ENCODE results near the gene FOXP2. TPM values are rescaled to one million over a fixed set of nuclear protein-coding genes. Genes with fewer than 3 reads are reported as not detected.

The FOXP2 gene
- total RNA-seq, 2 experiments from 2014 or later, result not detected

- CTCF ChIA-PET (ENCODE audit: unreplicated experiment), result no interaction called here
These were observed 307.9 kb downstream of the FOXP2 start for GRCh38 chr7:114722562-114722961.

GRCh38 chr7:114723308-114723707 lies 308.7 kb downstream of the FOXP2 start:
- BruUV-seq (replicated peaks), result no TSS peak
- POLR2A ChIA-PET, result no interaction called here
- no peaks in the 10 kb centered on the region for H4K20me1 ChIP-seq (ENCODE audit: insufficient read depth, low read length)
- CTCF ChIA-PET (ENCODE audit: unreplicated experiment), result no interaction called here
- no peak overlapping the region for H3K4me3 ChIP-seq (ENCODE audit: low read depth, low read length, poor library complexity, severe bottlenecking)
- H3K9me2 ChIP-seq (ENCODE audit: insufficient read depth, low read length), result no peaks in the 10 kb centered on the region
- no peaks in the 10 kb centered on the region for H3K79me2 ChIP-seq (ENCODE audit: insufficient read depth, low read depth, low read length)
- TF ChIP-seq, protein P1, sequence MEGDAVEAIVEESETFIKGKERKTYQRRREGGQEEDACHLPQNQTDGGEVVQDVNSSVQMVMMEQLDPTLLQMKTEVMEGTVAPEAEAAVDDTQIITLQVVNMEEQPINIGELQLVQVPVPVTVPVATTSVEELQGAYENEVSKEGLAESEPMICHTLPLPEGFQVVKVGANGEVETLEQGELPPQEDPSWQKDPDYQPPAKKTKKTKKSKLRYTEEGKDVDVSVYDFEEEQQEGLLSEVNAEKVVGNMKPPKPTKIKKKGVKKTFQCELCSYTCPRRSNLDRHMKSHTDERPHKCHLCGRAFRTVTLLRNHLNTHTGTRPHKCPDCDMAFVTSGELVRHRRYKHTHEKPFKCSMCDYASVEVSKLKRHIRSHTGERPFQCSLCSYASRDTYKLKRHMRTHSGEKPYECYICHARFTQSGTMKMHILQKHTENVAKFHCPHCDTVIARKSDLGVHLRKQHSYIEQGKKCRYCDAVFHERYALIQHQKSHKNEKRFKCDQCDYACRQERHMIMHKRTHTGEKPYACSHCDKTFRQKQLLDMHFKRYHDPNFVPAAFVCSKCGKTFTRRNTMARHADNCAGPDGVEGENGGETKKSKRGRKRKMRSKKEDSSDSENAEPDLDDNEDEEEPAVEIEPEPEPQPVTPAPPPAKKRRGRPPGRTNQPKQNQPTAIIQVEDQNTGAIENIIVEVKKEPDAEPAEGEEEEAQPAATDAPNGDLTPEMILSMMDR (conservative IDR thresholded peaks at IDR 0.05; ENCODE audit: low read length), result no peak
- TF ChIP-seq EZH2phosphoT487 (IDR thresholded peaks at IDR 0.05; ENCODE audit: borderline replicate concordance, low read depth, low read length), result no peak
- DNase-seq (ENCODE audit: low spot score), result no peak
- intact Hi-C loops (cut with micrococcal nuclease; ENCODE audit: unreplicated experiment), result no loop called here
- no peaks in the 10 kb centered on the region for H3K4me1 ChIP-seq (ENCODE audit: insufficient read depth, low read length, poor library complexity, severe bottlenecking)
- no peak overlapping the region for H3K4me2 ChIP-seq (ENCODE audit: low read length)
- H3K36me3 ChIP-seq (ENCODE audit: insufficient read depth, low read length), result no peaks in the 10 kb centered on the region
- H3K9me3 ChIP-seq (ENCODE audit: low read length), result no peaks in the 10 kb centered on the region
- no peak overlapping the region for H3K27ac ChIP-seq (ENCODE audit: low read depth, low read length, poor library complexity, severe bottlenecking)
- no peak overlapping the region for H2AFZ ChIP-seq (ENCODE audit: low read length)

More at GRCh38 chr7:114722562-114722961, 307.9 kb downstream of the FOXP2 start:
- H2AFZ ChIP-seq (ENCODE audit: low read length), result no peak overlapping the region
- H3K9me3 ChIP-seq (ENCODE audit: low read length), result no peaks in the 10 kb centered on the region
- no peak for TF ChIP-seq EZH2phosphoT487 (IDR thresholded peaks at IDR 0.05; ENCODE audit: borderline replicate concordance, low read depth, low read length)
- TF ChIP-seq, protein P1 (conservative IDR thresholded peaks at IDR 0.05; ENCODE audit: low read length), result no peak
- no peak overlapping the region for H3K4me3 ChIP-seq (ENCODE audit: low read depth, low read length, poor library complexity, severe bottlenecking)
- no peaks in the 10 kb centered on the region for H3K4me1 ChIP-seq (ENCODE audit: insufficient read depth, low read length, poor library complexity, severe bottlenecking)
- no peaks in the 10 kb centered on the region for H3K9me2 ChIP-seq (ENCODE audit: insufficient read depth, low read length)
- POLR2A ChIA-PET, result no interaction called here
- BruUV-seq (replicated peaks), result no TSS peak
- H3K36me3 ChIP-seq (ENCODE audit: insufficient read depth, low read length), result no peaks in the 10 kb centered on the region
- no peaks in the 10 kb centered on the region for H3K79me2 ChIP-seq (ENCODE audit: insufficient read depth, low read depth, low read length)
- H4K20me1 ChIP-seq (ENCODE audit: insufficient read depth, low read length), result no peaks in the 10 kb centered on the region
- DNase-seq (ENCODE audit: low spot score), result no peak
- no peak overlapping the region for H3K4me2 ChIP-seq (ENCODE audit: low read length)
- H3K27ac ChIP-seq (ENCODE audit: low read depth, low read length, poor library complexity, severe bottlenecking), result no peak overlapping the region
- intact Hi-C loops (cut with micrococcal nuclease; ENCODE audit: unreplicated experiment), result no loop called here

DNA sequence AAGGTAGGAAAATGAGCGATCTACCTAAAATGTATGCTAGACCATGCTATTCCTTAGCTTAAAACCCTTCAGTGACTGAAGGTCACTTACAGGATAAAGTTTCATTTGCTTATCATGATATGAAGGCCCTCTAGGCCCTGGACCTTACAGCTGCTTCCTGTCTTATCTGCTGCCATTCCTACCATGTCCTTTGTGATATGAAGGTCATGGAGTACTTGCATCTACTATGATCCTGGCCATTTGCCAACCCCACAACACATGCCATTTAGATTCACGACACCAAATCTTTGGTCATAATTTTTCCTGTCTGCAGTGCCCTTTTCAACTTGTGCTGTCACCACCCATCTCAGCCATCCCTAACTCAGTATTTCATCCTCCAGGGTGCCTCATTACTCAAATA lies 325.5 kb downstream of the FOXP2 start:
- Histone ChIP-seq H3K4me3 (ENCODE audit: low read depth, low read length, poor library complexity, severe bottlenecking) (no peak overlapping the region), H3K36me3 (ENCODE audit: insufficient read depth, low read length) (no peaks in the 10 kb centered on the region), H3K4me2 (ENCODE audit: low read length) (no peak overlapping the region), H3K79me2 (ENCODE audit: insufficient read depth, low read depth, low read length) (no peaks in the 10 kb centered on the region), H4K20me1 (ENCODE audit: insufficient read depth, low read length) (no peaks in the 10 kb centered on the region), H3K4me1 (ENCODE audit: insufficient read depth, low read length, poor library complexity, severe bottlenecking) (no peaks in the 10 kb centered on the region), H2AFZ (ENCODE audit: low read length) (no peak overlapping the region), H3K27ac (ENCODE audit: low read depth, low read length, poor library complexity, severe bottlenecking) (no peak overlapping the region), H3K9me3 (ENCODE audit: low read length) (no peaks in the 10 kb centered on the region), H3K9me2 (ENCODE audit: insufficient read depth, low read length) (no peaks in the 10 kb centered on the region)
- ChIA-PET POLR2A (no interaction called here), CTCF (ENCODE audit: unreplicated experiment) (no interaction called here)
- BruUV-seq (replicated peaks), result no TSS peak
- intact Hi-C loops (cut with micrococcal nuclease; ENCODE audit: unreplicated experiment), result no loop called here
- DNase-seq (ENCODE audit: low spot score), result no peak
- TF ChIP-seq, protein P1 (conservative IDR thresholded peaks at IDR 0.05; ENCODE audit: low read length), result no peak
- no peak for TF ChIP-seq EZH2phosphoT487 (IDR thresholded peaks at IDR 0.05; ENCODE audit: borderline replicate concordance, low read depth, low read length)

All from OCI-LY7 (cell line).